DMS79 treated with DMSO at 0.1 percent for 48 hours (cell line): Measurements from ENCODE around the gene LMX1B.

Experiments
- DNase-seq: peaks from one replicate; lab custom pipeline; 2025; lab: John Stamatoyannopoulos, UW

LMX1B gene

GRCh38 chr9:126678989-126679388 is 65.3 kb downstream of the LMX1B start:
- no peak for DNase-seq

GRCh38 chr9:126681336-126681735 is 67.6 kb downstream of the LMX1B start:
- no peak for DNase-seq

DNA sequence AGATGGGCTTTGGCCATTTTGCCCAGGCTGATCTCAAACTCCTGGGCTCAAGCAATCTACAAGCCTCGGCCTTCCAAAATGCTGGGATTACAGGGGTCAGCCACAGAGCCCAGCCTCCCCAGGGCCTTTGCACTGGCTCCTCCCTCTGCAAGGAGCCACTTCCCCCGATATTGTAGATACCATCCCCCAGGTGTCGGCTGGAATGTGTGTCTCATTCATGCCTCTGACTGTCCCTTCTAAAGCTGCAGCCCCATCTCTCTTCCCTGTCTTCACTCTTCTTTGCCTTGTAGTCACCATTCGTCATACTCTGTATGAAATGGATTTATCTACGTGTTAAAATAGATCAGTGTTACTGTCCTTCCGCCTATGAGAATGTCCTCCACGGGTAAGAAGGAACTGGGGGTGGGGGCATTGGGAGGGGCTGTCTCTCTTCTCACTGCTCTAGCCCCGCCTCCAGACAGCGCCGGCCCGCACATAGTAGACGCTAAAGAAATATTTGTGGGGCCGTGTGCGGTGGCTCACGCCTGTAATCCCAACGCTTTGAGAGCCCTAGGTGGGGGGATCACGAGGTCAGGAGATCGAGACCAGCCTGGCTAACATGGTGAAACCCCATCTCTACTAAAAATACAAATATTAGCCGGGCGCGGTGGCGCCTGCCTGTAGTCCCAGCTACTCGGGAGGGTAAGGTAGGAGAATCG is 68.5 kb downstream of the LMX1B start:
- no peak for DNase-seq

DNA sequence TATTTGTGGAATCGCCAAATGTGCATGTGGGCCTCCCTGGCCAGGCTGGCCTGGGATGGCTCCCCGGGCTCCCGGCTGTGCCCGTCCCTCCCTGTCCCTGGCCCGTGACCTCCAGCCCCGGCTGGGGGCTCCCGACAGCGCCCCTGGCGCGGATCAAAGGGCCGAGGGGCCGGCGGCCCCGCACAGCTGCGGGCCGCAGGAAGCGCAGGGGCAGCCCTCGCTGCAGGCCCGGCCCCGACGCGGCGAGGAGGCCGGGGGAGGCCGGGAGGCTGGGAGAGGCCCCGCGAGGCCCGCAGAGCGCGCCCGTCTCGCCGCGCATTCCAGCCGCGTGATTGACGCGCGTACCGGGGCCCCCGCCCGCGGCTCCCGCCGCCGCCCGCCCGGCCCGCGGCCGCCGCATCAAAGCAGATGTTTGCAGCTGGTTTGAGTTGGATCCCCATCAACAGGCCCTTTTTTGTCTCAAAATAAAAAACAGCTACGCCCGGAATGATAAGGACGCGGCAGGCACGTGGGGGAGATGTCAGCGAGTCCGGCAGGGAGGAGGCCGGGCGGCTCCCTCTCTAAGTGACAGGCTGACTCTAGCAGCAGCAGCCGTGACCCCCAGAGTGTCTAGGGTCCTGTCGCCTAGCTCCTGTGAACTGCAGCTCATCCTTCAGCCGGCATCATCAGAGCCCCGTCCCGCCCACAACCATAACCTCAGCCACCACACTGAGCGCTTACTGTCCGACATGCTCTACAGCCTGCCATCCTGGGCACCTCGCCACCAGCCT is 69.4 kb downstream of the LMX1B start:
- DNase-seq = no peak

- DNase-seq = no peak
Observed at GRCh38 chr9:126683698-126684044, 69.9 kb downstream of the LMX1B start.

DNA sequence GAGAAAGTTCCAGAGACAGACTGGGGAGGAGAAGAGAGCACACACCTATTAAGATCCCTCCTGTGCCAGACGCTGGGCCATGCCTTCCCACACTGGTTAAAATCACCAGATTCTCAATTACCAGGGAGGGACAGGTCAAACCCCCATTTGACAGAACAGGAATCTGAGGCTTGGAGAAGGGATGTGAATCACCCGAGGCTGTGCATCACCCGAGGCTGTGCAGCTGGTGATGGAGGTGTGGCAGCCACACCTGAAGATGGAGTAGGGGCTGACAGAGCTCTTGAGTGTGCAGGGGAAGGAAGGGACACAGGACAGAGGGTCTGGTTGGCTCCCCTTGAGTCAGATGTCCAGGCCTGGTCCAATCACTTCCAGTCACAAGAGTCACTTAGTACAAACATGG is 70.6 kb downstream of the LMX1B start:
- no peak for DNase-seq

- DNase-seq = no peak
Observed at GRCh38 chr9:126684965-126685465, 71.3 kb downstream of the LMX1B start.

DNA sequence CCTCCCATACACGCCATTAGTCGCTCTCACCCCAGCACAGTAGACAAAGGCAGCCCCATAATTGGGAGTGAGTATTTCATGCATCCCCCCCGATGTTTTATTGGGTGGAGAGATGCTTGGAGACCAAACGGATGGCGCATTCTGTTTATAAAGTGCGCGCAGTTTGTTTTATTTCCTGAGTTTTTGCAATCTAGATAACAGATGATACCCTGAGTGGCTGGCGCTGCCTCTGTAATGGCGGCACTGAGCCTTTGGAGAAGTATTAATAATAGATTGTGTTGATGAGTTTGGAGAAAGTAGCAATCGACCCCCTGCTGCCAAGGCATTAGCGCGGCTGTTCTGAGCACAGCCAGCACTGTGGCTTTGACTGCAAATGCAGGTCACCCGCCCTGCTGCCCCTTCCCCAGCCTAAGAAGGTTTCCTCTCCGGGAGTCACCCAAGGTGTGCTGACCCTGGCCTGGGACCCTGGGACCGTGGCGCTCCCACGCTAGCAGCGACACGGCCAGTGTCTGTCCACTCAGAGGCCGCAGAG is 74.3 kb downstream of the LMX1B start:
- DNase-seq = no peak

GRCh38 chr9:126688617-126689016 is 74.9 kb downstream of the LMX1B start:
- no peak for DNase-seq

DNA sequence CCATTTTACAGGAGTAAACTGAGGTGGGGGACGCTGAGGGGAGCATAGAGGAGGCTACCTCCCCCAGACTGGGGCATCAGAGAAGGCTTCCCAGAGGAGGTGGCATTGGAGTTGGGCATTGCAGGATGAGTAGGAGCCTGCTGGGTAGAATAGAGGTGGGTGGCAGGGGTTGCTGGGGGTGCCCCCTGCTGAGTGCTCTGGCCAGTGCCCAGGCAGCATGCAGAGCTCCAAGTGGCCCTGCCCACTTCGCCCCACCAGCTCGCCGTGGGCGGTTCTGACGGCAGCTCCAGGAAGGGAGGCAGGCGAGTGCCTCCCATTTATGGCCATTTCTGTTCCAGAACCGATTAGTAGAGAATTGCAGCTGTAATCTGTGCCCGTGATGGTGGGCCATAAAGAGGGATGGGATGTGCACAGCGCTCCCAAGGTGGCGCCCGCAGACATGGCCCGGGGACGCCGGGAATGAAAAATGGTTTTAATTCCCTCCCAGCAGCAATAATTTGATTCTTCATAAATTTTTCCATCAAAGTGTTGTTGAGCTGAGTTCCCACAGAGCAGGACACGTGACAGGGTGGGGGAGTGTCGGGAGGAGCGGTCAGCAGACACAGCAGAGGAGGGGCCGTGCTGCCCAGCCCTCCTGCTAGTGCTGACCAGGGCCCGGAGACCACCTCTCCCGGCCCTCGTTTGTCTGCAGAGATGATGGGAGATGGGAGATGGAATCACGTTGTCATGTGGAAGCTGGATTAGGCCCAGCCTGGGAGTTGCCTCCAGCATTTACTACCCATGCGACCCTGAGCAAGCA is 75.5 kb downstream of the LMX1B start:
- no peak for DNase-seq

DNA sequence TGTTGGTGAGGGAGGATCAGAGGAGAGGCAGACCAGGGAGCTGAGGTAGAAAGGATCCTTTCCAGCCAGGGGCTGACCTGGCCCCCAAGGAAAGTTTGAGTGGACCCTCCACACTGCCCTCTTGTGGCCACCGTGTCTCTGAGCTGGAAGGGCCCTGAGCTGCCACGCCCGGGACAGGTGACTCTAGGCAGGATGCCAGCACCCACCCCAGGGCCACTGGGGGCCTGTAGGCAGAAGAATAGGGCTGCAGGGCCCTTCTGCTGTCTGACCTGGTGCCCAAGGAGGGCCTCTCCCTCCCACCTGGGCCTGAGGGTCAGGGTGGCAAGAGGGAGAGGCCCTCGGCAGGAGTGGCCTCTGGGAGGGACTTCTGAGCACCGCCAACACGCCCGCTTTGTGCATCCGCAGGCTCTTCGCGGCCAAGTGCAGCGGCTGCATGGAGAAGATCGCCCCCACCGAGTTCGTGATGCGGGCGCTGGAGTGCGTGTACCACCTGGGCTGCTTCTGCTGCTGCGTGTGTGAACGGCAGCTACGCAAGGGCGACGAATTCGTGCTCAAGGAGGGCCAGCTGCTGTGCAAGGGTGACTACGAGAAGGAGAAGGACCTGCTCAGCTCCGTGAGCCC is 76.8 kb downstream of the LMX1B start:
- peak; percentile 14 for DNase-seq

- no peak for DNase-seq
Observed at GRCh38 chr9:126692041-126692758, 78.5 kb downstream of the LMX1B start.

DNA sequence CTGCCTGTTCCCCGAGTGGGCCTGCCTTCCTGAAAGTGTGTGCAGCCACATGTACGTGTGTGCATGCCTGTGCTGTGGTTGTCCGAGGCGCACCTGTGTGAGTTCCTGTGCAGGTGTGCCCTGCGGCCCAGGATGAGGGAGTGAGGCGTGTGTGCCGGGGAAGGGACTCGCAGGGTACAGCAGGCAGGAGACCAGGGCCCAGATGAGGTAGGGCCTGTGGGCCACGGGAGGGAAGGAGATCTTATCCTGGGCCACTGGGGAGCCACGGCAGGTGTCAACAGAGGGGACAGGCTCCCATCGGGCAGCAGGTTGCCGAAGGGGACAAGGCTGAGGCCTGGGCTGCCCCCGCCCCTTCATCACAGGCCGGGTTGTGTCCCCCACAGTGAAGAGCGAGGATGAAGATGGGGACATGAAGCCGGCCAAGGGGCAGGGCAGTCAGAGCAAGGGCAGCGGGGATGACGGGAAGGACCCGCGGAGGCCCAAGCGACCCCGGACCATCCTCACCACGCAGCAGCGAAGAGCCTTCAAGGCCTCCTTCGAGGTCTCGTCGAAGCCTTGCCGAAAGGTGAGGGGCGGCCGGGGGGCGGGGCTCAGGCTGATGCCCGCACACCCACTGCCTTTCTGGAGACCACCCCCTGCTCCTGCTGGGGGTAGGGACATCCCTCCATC is 79.2 kb downstream of the LMX1B start:
- DNase-seq = no peak

DNA sequence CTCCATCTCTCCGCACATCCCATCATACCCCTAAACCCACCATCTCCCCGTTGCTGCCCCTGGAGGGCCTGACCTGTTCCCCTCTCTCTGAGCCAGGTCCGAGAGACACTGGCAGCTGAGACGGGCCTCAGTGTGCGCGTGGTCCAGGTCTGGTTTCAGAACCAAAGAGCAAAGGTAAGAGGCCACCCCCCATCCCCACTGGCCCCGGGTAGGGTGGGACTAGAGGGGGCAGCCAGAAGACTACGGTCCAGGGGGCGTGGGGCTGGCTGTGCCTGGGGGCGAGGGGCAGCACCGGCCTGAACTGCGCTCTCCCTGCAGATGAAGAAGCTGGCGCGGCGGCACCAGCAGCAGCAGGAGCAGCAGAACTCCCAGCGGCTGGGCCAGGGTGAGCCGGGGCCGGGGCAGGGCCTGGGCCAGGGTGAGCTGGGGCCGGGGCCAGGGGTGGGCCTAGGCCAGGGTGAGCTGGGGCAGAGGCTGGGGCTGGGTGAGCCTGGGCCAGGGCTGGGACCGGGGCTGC is 79.8 kb downstream of the LMX1B start:
- DNase-seq = no peak

DNA sequence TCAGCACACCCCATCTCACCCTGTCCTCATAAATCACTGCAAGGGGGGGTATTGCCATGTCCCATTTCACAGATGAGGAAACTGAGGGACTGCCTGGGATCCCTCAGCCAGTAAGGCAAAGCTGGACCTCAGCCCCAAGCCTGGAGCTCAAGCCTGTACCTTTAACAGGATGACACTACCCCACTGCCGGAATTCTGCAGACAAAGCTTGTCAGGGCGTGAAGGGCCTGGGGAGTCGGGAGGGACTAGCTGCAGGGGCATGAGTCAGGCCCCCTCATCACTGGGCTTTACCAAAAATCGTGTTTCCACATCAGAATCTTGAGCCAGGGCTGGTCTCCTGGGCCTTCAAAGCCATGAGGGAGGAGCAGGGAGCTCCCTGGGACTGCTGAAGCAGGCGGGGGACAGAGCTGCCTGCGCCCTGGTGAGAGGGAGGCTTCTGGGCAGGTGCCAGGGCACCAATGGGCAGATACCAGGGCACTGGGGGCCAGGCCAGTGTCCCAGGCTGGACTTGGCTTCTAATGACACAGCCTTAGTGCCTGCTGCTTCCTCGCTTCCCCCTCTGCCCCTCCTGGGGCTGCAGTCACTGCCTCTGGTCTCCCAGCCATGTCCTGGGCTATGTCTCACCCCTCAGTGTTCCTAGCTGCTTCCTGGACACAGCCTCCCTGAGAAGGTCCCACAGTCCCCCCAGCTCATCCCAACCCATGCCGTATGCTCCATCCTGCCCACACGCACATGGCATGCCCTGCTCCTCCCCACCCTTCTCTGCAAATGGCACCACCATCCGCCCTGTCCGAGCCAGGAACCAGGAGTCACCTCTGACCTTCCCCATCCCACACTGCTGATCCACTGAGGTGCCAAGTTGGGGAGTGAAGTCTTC is 80.7 kb downstream of the LMX1B start:
- DNase-seq = no peak

DNA sequence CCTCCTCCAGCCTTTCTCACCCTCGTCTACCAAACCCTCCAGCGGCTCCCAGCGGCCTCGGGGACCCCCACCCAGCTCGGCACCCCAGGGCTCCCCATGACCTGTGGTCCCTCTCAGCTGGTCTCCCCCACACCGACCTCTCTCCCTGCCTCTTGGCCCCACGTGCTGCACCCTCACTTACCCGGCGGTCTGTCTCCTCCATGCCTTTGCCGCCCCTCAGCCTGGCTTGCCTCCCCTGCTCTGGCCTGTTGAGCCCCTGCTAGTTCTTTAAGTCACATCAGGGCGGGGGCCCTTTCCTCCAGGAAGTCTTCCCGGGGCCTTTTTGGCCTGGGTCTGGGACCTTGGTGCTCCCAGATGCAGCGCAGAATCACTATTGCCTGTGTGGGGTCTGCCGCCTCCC is 81.5 kb downstream of the LMX1B start:
- DNase-seq = no peak

DNA sequence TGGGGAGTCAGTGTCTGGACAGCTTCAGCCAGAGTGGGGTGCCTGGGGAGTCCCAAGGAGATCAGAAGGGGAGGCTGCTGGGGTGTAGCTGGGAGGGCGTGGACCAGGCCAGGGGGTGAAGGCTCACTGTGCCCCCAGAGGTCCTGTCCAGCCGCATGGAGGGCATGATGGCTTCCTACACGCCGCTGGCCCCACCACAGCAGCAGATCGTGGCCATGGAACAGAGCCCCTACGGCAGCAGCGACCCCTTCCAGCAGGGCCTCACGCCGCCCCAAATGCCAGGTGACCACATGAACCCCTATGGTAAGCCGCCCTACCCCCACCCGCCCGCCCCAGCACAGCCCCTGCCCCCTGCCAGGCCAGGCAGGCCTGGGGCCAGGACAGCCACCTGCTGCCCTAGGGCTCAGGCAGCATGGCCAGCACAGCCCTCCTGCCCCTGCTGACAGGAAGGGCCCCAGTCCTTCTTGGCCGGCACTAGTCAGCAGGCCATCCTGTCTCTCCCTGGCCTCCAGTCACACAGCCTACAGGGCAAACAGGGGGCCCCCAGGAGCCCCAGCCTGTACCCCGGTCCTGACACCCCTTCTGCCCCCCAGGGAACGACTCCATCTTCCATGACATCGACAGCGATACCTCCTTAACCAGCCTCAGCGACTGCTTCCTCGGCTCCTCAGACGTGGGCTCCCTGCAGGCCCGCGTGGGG is 82.1 kb downstream of the LMX1B start:
- no peak for DNase-seq

- DNase-seq = no peak
Observed at GRCh38 chr9:126696401-126697145, 82.8 kb downstream of the LMX1B start.
